ENCODE results near the gene GPR18. TPM values are rescaled to one million over a fixed set of nuclear protein-coding genes. Genes with fewer than 3 reads are reported as not detected.

The GPR18 gene
- total RNA-seq, 2 experiments from 2014 or later = 10.9 to 13.7 TPM

DNA sequence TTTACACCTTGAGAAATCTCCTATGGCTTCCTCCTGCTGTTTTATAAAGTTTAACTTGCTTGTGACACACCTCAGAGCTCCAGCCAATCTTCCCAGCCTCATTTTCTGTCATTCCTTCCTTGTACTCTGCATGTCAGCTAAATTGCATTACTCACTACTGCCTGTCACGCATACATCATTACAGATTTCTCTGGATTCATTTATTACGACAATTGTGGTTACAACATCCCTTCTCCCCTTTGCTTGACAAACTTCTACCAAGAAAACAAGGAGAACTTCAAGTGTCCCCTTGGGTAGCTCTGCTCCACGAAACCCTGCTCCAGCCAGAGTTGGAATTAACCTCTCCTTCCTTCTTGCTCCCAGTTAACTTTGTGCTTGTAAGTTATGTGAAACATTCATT, 22.0 kb upstream of the GPR18 start:
- no peak overlapping the region for H3K27ac ChIP-seq (ENCODE audit: low read depth, low read length, poor library complexity, severe bottlenecking)
- H3K9me2 ChIP-seq (ENCODE audit: insufficient read depth, low read length) = no peaks in the 10 kb centered on the region
- H3K4me1 ChIP-seq (ENCODE audit: insufficient read depth, low read length, poor library complexity, severe bottlenecking) = peaks cover 27% of the 10 kb centered on the region
- H3K4me3 ChIP-seq (ENCODE audit: low read depth, low read length, poor library complexity, severe bottlenecking) = no peak overlapping the region
- H4K20me1 ChIP-seq (ENCODE audit: insufficient read depth, low read length) = peaks cover 14% of the 10 kb centered on the region; the same call in 1 of the 2 replicates
- H3K4me2 ChIP-seq (ENCODE audit: low read length) = no peak overlapping the region
- peaks cover 4% of the 10 kb centered on the region; the same call in 1 of the 2 replicates for H3K79me2 ChIP-seq (ENCODE audit: insufficient read depth, low read depth, low read length)
- no peak for DNase-seq (ENCODE audit: low spot score)
- H3K36me3 ChIP-seq (ENCODE audit: insufficient read depth, low read length) = peaks cover 9% of the 10 kb centered on the region
- intact Hi-C loops (cut with micrococcal nuclease; ENCODE audit: unreplicated experiment) = loop anchor here (5.0 kb wide), 3 partner anchors 57 to 147 kb away; no protein-coding TSS in a partner anchor
- no peak overlapping the region for H2AFZ ChIP-seq (ENCODE audit: low read length)
- no peaks in the 10 kb centered on the region for H3K9me3 ChIP-seq (ENCODE audit: low read length)
- ChIA-PET POLR2A (no interaction called here), CTCF (ENCODE audit: unreplicated experiment) (no interaction called here)
- no TSS peak for BruUV-seq (replicated peaks)
- TF ChIP-seq, protein P1, sequence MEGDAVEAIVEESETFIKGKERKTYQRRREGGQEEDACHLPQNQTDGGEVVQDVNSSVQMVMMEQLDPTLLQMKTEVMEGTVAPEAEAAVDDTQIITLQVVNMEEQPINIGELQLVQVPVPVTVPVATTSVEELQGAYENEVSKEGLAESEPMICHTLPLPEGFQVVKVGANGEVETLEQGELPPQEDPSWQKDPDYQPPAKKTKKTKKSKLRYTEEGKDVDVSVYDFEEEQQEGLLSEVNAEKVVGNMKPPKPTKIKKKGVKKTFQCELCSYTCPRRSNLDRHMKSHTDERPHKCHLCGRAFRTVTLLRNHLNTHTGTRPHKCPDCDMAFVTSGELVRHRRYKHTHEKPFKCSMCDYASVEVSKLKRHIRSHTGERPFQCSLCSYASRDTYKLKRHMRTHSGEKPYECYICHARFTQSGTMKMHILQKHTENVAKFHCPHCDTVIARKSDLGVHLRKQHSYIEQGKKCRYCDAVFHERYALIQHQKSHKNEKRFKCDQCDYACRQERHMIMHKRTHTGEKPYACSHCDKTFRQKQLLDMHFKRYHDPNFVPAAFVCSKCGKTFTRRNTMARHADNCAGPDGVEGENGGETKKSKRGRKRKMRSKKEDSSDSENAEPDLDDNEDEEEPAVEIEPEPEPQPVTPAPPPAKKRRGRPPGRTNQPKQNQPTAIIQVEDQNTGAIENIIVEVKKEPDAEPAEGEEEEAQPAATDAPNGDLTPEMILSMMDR (conservative IDR thresholded peaks at IDR 0.05; ENCODE audit: low read length) = no peak
- no peak for TF ChIP-seq EZH2phosphoT487 (IDR thresholded peaks at IDR 0.05; ENCODE audit: borderline replicate concordance, low read depth, low read length)

DNA sequence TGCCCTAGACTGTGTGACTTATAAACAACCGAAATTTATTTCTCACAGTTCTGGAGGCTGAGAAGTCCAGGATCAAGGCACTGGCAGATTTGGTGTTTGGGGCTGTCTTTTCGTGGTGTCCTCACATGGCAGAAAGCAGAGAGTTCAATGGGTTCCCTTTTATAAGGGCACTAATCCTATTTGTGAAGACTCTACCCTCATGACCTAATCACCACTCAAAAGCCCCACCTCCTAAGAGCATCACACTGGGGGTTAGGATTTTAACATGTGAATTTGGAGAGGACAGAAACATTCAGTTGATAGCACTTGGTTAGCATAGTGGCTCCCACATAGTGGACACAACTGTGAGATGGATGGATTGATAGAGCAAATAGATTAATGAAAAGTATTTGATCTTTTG, 21.5 kb upstream of the GPR18 start:
- Histone ChIP-seq H2AFZ (ENCODE audit: low read length) (no peak overlapping the region), H3K9me3 (ENCODE audit: low read length) (no peaks in the 10 kb centered on the region), H3K4me2 (ENCODE audit: low read length) (no peak overlapping the region), H4K20me1 (ENCODE audit: insufficient read depth, low read length) (peaks cover 14% of the 10 kb centered on the region; the same call in 1 of the 2 replicates), H3K4me1 (ENCODE audit: insufficient read depth, low read length, poor library complexity, severe bottlenecking) (peaks cover 27% of the 10 kb centered on the region), H3K27ac (ENCODE audit: low read depth, low read length, poor library complexity, severe bottlenecking) (no peak overlapping the region), H3K36me3 (ENCODE audit: insufficient read depth, low read length) (peaks cover 9% of the 10 kb centered on the region), H3K4me3 (ENCODE audit: low read depth, low read length, poor library complexity, severe bottlenecking) (no peak overlapping the region), H3K79me2 (ENCODE audit: insufficient read depth, low read depth, low read length) (peaks cover 4% of the 10 kb centered on the region; the same call in 1 of the 2 replicates), H3K9me2 (ENCODE audit: insufficient read depth, low read length) (no peaks in the 10 kb centered on the region)
- ChIA-PET CTCF (ENCODE audit: unreplicated experiment) (no interaction called here), POLR2A (no interaction called here)
- DNase-seq (ENCODE audit: low spot score) = no peak
- intact Hi-C loops (cut with micrococcal nuclease; ENCODE audit: unreplicated experiment) = loop anchor here (5.0 kb wide), 3 partner anchors 58 to 148 kb away; no protein-coding TSS in a partner anchor
- TF ChIP-seq, protein P1 (conservative IDR thresholded peaks at IDR 0.05; ENCODE audit: low read length) = no peak
- TF ChIP-seq EZH2phosphoT487 (IDR thresholded peaks at IDR 0.05; ENCODE audit: borderline replicate concordance, low read depth, low read length) = no peak
- no TSS peak for BruUV-seq (replicated peaks)

DNA sequence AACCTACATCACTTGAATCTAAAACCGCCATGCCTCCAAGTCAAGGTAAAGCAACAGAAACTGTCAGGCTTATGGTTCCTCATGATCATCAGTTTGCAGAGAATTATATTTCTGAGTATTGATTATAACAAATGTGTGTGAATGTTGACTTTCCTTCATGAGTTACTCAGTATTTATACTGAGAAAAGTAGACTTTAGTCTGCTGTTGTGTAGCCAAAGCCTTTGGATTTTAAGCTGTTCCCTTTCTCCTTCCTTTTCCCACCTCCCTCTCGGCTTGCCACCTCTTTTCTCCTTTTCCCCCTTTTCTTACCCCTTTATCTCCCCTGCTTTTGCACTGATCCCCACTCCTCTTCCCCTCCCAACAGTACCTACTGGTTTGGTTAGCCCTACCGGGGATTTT, 20.7 kb upstream of the GPR18 start:
- Histone ChIP-seq H3K4me3 (ENCODE audit: low read depth, low read length, poor library complexity, severe bottlenecking) (no peak overlapping the region), H3K4me2 (ENCODE audit: low read length) (no peak overlapping the region), H3K27ac (ENCODE audit: low read depth, low read length, poor library complexity, severe bottlenecking) (no peak overlapping the region), H3K4me1 (ENCODE audit: insufficient read depth, low read length, poor library complexity, severe bottlenecking) (peaks cover 27% of the 10 kb centered on the region), H4K20me1 (ENCODE audit: insufficient read depth, low read length) (peaks cover 14% of the 10 kb centered on the region; the same call in 1 of the 2 replicates), H3K36me3 (ENCODE audit: insufficient read depth, low read length) (peaks cover 9% of the 10 kb centered on the region), H3K79me2 (ENCODE audit: insufficient read depth, low read depth, low read length) (peaks cover 4% of the 10 kb centered on the region; the same call in 1 of the 2 replicates), H2AFZ (ENCODE audit: low read length) (no peak overlapping the region), H3K9me2 (ENCODE audit: insufficient read depth, low read length) (no peaks in the 10 kb centered on the region), H3K9me3 (ENCODE audit: low read length) (no peaks in the 10 kb centered on the region)
- no peak for DNase-seq (ENCODE audit: low spot score)
- intact Hi-C loops (cut with micrococcal nuclease; ENCODE audit: unreplicated experiment) = no loop called here
- POLR2A ChIA-PET = no interaction called here
- no peak for TF ChIP-seq EZH2phosphoT487 (IDR thresholded peaks at IDR 0.05; ENCODE audit: borderline replicate concordance, low read depth, low read length)
- TF ChIP-seq, protein P1 (conservative IDR thresholded peaks at IDR 0.05; ENCODE audit: low read length) = no peak
- no TSS peak for BruUV-seq (replicated peaks)
- CTCF ChIA-PET (ENCODE audit: unreplicated experiment) = no interaction called here

Measured in OCI-LY7 (cell line).